GM19397 (cell line): Measurements from ENCODE around the gene GPRIN3.
A peak's percentile ranks its signal among the peaks of the same experiment; 100 is the strongest.
"Not testable (repeated sequence)": the region's sequence is repeated elsewhere in the genome, so short reads cannot be mapped to it uniquely, and the experiment has no call there.

ENCODE experiments used
- ATAC-seq: cut with Tn5 transposase; IDR thresholded peaks from one replicate; pipeline ENCODE4 v1.9.1; 2021; ENCODE audit warnings: mild to moderate bottlenecking, moderate library complexity; ENCODE audit not compliant: unreplicated experiment

GPRIN3 gene

DNA sequence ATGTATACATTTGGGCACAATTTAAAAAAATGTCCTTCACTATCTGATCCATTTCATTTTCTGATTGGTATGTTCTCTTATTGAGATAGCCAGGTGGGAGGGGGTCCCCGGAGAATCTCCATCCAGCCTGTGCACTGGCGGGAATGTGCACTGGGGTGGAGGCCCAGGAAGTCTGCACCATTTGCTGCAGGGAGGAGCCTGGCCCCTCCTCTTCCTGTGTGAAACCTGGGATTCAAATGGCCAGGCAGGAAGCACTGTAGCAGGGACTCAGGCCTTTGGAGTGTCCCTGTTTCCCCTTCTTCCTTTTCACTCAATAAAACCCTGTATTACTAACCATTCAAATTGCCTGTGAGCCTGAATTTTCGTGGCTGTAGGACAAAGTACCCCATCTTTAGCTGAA, 44.3 kb downstream of the GPRIN3 start:
- ATAC-seq = no peak

- no peak for ATAC-seq
Observed at GRCh38 chr4:89259301-89260028, 48.1 kb downstream of the GPRIN3 start.

GRCh38 chr4:89258506-89258905, 49.1 kb downstream of the GPRIN3 start:
- ATAC-seq = no peak

GRCh38 chr4:89257376-89257775, 50.2 kb downstream of the GPRIN3 start:
- no peak for ATAC-seq

DNA sequence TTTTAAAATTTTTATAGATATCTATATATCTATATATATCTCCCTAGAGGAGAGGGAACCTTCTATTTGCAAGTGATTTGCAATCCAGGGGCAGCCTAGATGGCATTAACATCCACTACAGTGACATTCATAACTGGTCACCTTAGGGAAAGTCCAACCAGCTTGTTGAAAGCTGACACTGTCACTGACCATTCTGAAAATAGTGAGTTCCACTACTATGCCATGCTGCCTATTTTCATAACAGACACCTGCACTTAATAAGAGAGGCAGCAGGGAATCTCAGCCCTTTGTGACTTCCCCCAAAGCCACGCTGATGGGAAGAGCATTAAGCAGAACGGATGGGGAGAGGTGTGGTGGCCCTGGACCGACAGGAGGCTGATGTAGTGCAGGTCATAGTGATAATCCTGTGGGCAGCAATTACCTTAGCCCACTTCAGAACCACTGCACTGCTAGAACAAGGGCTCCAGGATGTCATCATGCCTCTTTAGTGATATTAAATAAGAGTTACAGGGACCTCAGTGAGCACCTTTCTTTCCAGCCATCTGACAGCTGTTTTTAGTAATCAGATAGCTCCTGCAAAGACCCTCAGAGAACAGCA, 51.3 kb downstream of the GPRIN3 start:
- ATAC-seq = no peak

DNA sequence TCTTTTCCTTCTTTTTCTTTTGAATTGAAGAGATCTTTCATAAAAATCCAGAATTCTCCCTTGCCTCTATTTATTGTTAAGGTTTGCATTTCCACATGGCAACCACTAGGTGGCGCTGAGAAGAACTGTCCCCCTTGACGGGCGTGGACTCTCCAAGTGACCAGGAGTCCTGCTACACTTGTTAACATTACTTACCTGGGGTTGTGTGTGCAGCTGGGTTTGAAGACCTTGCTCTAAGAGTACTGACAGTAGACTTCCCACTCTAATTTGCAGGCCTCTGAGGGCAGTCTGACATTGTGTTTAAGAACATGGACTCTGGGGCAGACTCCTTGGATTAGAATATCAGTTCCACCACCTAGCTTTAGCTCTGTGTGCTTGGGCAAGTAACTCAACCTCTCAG, 52.8 kb downstream of the GPRIN3 start:
- ATAC-seq = no peak

DNA sequence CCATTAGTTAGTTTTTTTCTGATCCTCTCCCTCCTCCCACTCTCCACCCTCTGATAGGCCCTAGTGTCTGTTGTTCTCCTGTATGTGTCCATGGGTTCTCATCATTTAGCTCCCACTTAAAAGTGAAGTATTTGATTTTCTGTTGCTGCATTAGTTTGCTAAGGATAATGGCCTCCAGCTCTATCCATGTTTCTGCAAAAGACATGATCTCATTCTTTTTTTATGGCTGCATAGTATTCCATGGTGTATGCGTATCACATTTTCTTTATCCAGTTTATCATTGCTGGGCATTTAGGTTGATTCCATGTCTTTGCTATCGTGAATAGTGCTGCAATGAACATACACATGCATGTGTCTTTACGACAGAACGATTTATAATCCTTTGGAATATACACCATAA, 53.3 kb downstream of the GPRIN3 start:
- ATAC-seq = not testable (repeated sequence)

GRCh38 chr4:89253935-89254334, 53.7 kb downstream of the GPRIN3 start:
- no peak for ATAC-seq

GRCh38 chr4:89253311-89253710, 54.3 kb downstream of the GPRIN3 start:
- ATAC-seq = no peak

- no peak for ATAC-seq
Observed at GRCh38 chr4:89251396-89251795, 56.2 kb downstream of the GPRIN3 start.

DNA sequence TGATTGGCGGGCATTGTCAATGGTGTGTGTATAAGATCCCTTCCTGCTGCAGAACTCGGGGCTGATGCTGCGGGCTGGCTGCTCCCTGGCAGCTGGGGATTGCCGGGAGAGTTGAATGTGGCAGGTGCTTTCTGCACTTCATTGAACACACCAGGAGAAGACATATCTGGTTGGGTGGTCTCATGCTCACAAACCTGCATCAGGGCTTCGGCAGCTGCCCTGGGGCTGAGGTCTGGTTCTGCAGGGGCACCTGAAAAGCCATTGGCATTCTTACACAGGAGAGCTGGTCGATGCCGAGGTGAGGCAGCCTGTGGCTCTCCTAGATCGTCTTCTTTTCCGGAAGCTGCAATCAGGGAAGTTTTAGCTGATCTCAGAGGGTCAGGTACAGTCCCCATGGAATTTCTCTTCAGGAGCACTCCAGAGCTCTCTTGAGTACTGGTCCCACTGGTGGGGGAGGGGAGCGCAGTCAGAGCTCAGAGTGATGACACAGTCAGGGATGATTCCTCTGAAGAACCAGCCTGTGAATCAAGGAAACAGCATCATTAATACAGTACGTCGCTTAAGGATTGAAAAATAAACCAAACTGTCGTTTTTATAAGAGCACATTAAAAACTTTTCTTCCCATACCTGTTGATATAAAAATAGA, 57.8 kb downstream of the GPRIN3 start:
- ATAC-seq = no peak

- ATAC-seq = no peak
Observed at GRCh38 chr4:89249313-89249712, 58.3 kb downstream of the GPRIN3 start.

GRCh38 chr4:89248879-89249281, 58.7 kb downstream of the GPRIN3 start:
- no peak for ATAC-seq

DNA sequence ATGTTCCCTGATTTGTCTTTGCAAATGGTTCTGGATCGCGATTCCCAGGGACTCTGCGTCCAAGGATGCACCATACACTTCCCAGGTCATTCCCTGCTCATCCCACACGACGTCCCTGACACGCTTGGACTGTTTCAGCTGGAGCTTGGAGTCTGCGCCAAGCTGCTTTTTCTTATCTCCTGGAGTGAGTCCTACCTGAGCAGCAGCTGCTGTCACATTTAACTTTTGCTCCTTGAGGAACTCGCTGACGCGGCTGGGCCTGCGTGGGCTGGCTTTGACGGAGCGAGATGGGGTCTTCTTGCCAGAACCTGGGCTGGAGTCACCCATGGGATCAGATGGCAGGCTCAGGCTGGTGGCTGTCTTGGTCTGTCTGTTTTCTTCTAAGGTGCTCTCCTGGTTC, 59.6 kb downstream of the GPRIN3 start:
- no peak for ATAC-seq

DNA sequence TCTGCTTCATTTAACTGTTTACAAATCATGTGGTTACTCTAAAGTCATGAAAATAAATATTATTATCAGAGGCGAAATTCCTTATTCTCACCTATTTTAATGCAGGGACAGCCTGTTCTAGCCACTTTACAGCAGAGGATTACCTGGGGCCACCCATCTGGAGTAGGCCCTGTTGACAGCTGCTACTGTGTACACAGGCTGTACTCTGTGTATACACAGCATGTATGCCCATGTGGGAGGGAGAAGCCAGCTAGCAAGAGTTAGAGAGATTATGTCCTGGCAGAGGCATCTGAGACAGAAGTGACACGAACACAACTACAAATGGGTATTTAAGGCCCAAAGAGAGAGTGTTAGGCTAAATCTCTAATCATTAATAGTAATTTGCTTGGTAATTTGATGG, 62.1 kb downstream of the GPRIN3 start:
- ATAC-seq = no peak

- ATAC-seq = no peak
Observed at GRCh38 chr4:89243733-89244252, 63.8 kb downstream of the GPRIN3 start.

- ATAC-seq = no peak
Observed at GRCh38 chr4:89242864-89243732, 64.5 kb downstream of the GPRIN3 start.

DNA sequence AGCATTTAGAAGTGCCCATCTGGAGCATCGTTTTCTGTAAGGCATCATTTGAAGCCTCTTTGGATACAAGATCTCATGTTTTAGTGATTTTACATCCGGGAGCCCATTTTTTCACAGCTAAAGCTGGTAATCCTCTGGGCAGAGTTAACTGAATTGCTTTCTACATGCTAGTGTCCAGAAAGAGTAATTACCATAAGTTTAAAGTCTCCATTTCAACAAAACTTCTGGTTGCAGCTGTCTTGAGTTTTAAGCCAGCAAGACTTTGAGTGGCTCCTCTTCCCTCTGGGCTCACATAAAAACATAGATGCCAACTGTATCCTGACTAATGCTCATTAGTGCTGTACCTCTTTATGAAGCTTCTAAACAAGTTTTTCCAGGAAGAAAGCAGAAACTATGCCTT, 65.4 kb downstream of the GPRIN3 start:
- ATAC-seq = no peak

GRCh38 chr4:89230271-89230670, 77.3 kb downstream of the GPRIN3 start:
- no peak for ATAC-seq

DNA sequence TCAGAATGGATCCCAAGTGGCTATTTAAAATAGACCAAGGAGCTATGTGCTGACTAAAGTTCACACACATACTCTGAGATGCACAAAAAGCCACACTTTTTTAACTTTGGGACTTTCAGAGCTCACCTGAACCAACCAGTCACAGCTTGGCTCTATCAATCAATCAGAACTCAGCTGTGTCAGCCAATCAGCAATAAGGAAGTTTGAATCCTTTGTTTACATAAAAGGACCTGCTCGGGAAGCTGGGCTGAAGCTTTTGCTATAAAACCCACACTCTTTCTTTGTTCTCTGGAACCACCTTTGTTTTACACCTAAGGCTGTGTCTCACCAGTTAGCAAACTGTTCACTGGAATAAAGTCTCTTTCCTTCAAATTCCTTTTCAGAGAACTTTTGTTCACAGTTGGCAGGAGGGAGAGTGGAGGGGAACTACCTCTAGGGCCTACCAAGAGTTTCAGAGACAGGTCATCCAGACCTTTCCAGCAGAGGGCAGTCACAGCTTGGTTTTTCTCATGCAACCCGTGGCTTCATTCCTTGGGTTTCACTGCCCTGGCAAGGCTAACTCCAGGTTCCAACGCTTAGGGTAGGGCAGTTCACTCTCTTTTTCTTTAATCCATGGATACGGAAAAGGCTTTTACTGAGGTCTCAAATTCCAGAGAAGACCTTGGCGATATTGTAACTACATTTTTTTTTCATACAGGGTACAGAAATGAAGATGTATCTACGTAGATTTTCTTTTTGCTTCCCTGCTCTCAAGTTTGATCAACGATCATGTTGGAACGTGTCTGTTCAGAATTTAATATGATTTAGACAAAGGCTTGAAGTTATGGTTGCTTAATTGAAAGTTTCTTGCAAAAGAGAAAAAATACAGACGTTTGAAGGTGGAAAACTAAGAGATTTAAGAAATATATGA, 80.7 kb downstream of the GPRIN3 start:
- ATAC-seq = peak; percentile 88
